Stimulated activated CD4-positive, alpha-beta T cell treated with anti-CD3 and anti-CD28 coated beads, Interleukin-4, amount 100 ng/mL, for 24 hours (primary cell): Measurements from ENCODE around the gene KRT23.
"Not testable (repeated sequence)": the region's sequence is repeated elsewhere in the genome, so short reads cannot be mapped to it uniquely, and the experiment has no call there.

Experiments used
- DNase-seq: peaks from one replicate; pipeline ENCODE4 v3.0.0-alpha.2; 2020

Gene KRT23

DNA sequence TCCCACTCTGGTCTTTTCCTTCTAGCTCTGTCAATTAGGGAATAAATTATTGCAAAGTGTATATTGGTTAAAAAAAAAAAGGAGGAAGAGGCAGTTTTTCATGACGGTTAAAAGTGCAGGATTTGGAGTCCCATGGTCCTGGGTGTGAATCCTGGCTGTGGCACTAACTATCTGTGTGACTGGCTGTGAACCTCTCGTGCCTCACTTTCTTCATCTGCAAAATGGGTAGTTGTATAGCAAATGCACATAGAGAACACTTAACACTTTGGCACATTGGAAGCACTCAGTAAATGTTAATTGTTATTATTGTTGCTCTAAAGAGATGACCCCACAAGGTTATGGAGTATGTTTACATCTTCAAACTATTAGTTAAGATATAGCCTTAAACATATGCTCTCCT lies 10.5 kb upstream of the KRT23 start:
- no peak for DNase-seq

DNA sequence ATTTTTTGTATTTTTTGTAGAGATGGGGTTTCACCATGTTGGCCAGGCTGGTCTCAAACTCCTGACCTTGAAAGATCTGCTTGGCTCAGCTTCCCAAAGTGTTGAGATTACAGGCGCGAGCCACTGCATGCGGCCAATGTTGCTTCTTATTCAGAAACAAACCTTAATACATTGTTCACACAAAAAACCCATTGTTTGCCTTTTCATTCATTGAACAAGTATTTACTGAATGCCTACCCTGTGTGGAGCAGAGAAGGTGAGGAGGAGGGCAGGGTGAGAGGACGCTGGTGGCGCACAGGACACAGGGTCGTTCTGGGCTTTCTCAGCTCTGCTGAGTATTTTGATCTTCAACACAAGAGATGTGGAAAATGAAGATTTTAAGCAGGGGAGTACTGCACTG lies 8.0 kb upstream of the KRT23 start:
- DNase-seq = no peak

DNA sequence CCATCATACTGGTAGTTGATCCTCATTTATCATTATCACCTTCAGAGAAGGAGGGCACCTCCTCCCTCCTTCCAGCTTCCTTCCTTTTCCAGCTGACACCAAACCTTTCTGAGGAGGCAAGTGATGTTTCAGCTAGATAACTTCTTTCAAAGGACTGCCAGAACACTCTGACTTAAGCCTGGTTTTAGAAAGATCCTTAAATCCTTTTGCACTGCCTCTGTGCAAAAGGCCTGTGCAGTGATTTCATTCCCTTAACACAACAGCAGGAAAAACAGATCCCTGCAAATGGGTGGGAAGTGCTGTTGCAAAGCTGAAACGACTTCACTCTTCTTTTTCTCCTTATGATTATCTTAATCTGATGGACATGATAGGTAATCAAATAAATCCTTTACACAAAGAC lies 7.1 kb upstream of the KRT23 start:
- DNase-seq = no peak

DNA sequence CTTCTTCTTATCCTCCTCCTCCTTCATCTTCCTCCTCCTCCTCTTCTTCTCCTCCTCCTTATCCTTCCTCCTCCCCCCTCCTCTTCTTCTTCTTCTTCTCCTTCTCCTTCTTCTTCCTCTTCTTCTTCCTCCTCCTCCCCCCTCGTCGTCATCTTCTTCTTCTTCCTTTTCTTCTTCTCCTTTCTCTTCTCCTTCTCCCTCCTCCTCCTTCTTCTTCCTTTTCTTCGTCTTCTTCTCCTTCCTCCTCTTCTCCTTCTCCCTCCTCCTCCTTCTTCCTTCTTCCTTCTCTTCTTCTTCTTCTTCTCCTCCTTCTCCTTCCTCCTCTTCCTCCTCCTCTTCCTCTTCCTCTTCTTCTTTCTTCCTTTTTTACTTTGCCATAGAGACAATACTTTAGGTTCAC lies 5.1 kb upstream of the KRT23 start:
- DNase-seq = no peak

DNA sequence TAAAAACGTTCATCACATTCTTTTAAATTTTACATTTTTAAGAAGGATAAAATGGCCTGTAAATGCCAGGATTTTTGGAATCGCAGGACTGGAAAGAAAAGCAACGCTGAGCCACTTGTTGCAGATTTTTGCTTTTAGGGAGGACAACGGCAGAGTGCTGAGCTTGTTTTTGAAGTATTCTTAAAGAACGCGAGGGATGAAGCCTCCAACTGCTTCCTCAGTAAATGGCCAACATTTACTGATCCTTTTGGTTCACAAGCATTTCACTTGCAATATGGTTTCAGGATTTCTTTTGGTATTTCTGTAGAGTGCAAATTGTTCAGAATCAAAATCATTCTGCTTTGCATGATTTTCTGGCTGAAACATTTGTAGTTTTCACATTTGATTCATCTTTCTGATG lies 2.8 kb upstream of the KRT23 start:
- no peak for DNase-seq

DNA sequence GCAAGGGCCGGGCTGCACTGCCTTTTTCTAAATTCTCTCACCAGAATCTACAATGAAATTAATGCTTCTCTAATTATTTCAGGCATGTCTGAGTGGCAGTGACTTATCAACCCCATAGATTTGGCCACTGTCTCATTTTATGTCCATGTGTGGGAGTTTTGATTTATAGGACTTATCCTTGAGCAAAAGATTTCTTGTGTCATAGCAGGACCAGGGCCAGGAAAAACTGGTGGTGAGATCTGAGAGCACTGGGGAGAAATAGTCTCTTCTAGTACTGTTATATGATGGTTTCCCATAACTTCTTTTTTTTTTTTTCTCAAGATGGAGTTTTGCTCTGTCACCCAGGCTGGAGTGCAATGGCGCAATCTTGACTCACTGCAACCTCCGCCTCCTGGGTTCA lies 1.5 kb upstream of the KRT23 start:
- DNase-seq = no peak

DNA sequence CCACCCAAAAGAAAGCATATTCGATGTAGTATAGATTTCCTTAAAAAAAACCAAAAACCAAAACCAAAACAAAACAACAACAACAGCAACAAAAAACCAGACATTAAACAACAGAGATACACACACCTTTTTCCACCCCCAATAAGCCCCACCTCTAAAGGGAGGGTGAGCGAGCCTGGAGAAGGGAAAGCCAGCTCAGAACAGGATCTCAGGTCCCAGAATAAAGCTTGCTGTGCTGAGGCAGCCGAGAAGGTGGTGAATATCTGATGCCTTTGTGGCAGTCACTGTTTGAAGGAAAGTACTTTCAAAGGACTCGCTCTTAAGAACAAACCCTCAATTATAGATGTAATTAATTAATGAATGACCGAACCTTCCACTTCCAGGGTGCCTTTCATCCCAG lies 470 bp downstream of the KRT23 start:
- DNase-seq = no peak

DNA sequence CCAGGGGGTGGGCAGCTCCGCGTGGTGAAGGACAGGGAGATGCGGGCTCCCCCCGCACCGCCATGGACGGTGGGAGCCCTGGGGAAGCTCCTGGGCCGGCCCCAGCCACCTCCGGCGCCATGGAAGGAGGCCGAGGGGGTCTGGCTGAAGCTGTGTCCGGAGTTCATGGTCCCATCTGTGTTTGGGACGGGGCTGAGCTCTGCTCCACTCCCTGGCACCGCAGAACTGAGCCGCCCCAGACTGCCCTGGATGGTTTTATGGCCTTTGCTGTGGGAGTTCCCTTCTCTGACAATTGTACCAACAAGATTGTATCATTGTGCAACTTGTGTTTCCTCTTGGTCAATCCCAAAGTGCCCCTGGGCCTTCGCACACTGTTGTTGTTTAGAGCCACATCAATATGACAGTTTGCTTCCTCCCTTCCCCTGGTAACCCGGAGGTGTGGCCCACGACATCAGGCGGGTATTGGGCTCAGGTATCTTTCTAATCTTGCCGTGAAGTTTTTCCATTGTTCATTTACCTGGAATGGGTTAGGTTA lies 942 bp downstream of the KRT23 start:
- no peak for DNase-seq

DNA sequence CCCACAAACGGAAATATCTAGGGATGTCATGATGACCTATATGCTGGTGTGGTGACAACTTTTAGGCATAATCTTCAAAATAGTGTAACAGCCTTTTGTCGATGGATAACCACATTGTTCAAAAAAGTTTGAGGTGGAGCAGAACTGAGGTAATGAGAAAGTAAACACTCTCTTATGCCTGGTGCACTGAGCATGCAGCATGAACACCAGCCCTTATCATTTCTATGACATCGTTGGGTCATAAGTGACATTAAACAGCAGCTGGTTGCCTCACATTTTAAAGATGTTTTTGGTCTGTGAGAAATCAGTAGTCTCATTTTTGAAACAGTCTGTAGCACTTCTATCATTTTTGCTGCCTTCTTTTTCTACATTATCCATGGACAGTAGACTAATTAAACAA lies 1.8 kb downstream of the KRT23 start:
- no peak for DNase-seq

DNA sequence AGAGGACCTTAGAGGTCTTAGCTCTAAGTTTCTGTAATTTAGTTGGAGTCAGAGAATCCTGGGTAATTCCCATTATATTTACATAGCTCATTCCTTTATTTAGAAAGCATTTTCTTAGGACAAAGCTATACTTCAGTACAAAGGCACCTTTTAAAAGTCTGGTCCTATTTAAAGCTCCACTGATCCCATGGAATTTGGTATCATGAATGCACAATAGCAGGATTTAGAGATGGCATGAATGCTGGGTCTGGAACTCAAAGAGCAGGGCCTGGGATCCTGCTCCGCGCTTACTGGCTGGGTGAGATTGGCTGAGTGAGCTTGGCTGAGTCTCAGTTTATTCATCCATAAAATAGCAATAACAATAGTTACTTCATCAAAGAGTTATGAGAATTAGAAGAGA lies 4.8 kb downstream of the KRT23 start:
- no peak for DNase-seq

DNA sequence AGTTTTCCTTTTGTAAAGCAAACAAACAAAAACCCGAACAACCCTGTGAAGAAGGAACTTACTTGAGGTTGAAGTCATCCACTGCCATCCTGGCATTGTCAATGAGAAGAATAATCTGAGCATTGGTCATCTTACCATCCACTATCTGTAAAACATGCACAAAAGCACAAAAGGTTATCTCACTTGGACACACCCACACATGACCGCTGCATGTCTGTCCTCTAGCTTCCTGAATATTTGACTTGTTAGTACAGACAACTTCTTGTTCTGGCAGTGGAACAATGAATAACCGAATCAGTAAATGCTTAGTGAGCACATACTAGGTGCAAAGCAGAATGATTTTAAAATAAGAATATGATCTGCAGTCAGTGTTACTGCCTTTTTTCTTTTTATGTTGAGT lies 6.1 kb downstream of the KRT23 start:
- no peak for DNase-seq

DNA sequence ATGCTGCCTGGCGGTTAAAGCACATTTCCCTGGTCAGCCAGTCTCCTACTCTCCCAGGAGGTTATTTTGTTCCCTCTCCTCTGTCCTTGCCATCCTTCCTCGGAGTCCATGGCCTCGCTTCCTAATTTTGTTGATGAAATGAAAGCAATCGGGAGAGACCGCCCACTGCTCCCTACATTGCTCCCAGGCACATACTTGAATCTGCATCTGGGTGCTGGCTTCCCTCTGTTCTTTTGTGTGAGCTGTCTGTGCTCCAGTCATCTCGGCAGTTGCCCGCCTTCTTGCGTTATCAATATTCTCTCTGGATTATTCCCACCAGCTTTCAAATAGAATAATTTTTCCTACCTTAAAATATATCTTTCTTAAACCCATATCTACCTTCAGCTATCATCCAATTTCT lies 11.1 kb downstream of the KRT23 start:
- DNase-seq = no peak

DNA sequence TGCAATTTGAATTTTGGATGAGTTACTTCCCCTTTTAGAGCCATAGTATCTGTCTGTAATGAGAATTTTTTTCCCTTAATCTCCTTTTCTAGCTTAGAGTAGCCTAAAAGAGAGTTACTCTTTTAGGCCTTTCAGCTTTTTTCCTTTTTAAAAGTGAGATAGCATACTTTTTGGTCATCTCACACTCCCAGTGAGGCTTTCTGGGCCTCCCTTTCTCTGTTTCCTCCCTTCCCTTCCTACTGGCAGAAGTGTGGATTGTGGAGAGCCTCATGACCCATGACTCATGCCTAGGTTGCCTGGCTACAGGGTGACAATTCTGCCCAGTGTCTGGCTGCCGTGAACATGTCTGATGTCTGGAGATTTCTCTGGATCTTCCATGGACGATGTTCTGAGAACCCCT lies 15.2 kb downstream of the KRT23 start:
- DNase-seq = no peak

DNA sequence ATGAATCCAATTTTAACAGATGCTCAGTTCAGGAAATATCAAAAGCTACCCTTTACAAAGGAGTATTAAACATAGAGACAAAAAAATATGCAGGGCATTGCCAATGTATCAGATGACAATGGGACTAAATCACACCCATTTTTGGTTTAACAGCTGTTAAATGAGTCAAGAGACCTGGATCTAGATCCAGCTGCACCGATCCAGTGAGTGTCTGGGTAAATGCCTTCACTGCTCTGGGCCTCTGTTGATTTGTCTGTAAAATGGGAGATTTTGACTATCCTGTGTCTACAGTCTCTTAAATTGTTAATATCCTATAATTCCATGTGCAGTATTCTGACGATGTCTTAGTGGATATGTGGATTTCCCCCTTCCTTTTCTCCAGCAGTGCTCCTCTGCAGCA lies 16.4 kb downstream of the KRT23 start:
- DNase-seq = no peak

DNA sequence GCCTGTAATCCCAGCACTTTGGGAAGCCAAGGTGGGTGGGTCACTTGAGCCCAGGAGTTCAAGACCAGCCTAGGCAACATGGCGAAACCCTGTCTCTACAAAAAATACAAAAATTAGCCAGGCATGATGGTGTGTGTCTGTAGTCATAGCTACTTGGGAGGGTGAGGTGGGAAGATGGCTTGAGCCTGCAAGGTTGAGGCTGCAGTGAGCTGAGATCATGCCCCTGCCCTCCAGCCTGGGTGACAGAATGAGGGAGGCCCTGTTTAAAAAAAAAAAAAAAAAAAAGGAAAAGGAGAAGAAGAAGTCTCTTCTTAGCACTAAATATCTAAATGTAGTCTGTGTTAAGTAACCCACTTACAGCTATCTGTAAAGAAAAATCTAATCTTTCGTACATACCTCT lies 20.3 kb downstream of the KRT23 start:
- not testable (repeated sequence) for DNase-seq

DNA sequence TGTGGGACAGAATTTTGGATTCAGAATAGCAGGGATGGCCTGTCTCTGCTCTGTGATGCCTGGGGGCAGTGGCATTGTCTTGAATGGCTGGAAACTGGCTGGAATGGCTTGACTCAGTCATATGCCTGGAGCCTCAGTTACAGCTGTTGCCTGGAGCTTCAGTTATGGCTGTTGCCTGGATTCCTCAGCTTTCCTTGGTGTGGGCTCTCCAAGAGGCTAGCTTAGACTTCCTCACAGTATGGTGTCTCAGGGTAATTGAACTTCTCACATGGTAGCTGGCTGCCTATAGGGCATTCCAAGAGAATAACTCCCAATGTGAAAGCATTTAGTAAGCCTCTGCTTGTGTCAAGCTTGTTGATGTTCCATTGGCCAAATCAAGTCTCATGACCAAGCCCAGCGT lies 21.1 kb downstream of the KRT23 start:
- no peak for DNase-seq

DNA sequence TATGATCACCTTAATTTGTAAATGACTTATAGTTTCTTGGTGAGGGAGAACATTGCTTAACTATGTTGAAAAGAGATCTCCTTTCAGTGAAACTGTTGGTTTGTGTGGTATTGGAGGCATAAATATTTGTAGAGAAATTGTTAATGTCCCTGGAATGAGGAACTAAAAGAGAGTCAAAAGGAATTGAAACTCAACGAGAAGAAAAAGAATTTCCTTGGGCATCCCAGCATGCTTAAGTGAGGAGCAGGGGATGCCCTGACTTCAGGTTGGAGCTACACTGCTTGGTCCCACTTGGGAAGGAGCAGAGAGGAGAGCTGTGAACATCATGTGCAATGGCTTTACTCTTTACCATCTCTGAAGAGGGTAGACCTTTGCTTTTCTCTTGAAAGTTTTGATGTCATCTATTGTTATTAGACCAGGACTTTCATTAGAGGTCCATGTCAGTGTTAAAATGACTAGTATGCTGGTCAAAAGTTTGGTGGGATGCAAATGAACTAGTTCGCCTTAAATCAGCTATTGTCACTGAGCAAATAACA lies 21.7 kb downstream of the KRT23 start:
- DNase-seq = no peak

DNA sequence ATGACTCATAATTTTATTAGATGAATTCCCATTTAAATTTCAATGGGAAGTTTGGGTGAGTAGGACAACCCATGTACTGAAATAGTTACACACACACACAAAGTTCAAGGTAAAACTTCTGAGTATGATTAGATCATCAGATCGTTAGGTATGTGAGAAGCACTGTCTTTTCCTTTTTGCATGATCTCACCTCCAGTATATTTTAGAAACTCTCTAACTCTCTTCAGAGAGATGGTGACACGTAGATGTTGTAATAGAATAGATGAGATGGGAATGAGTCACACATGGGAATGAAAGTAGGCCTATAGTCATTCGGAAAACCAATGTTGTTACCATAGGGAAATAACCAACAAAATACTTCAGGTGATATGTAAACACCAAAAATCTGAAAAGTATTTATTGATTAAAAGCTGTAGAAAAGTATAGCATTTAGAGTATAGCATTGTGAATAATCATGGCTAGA lies 22.2 kb downstream of the KRT23 start:
- no peak for DNase-seq

DNA sequence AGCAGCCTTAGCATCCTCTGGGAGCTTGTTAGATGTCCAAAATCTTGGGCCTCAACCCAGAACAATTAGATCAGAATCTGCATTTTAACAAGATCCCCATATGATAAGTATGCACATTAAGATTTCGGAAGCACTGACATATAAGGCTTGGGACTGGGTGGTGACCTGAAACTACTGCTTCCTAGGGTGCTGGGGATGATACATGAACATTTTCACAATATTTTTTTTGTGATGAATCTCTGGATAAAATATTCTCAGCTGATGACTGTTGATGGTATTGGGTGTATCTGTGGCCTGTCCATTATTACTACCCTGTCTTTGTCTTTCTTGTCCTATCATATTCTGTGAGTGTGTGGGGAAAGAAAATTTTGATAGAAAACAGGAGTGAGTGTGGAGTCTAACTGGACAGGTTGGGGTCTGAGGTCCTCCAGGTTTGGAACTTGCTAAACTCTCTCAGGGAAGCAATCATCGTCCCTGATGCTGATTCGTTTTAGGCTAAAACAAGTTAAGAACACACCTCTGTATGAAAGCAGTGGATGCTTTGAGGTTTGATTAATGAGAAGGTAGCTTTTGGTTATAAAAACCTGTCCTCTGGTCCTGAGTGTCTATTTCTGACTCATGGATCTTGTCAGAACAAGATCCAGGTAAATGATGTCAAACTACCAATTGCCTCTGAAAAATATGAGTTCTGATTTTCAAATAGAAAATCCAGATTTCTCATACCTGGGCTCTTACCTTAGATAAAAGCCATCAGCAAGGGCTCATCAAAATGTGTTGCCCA lies 23.2 kb downstream of the KRT23 start:
- no peak for DNase-seq

DNA sequence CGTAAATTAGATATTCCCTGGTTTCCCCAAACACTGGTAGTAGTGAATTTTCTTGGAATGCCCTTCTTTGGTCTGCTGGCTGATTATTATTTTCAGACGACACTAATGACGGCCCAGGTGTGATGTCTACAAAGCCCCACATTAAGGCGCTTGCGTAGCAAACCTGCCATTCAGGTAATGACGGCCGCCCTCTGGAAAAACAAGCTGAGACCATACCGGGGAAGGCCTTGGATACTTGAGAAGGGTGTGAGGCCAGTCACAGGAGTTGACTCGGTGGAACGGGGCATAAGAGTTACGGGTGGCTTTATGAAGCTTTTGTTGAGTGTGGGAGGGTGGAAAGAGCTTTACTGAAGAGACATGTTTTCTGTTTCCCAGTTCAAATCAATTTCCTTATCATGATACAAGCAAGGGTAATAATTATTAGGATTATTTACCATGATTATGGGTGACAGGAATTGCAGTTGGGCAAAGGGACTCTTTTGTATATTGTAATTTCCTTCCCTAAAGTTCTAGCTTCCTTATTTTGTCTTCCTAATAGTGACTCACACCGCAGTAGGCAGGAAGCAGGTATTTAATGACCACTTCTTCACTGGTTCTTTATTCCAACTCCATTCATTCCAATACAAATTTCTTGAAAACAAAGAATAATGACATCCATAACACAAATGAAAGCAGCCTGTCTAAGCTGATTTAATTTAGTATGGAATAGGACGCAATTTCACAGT lies 24.8 kb downstream of the KRT23 start:
- no peak for DNase-seq

DNA sequence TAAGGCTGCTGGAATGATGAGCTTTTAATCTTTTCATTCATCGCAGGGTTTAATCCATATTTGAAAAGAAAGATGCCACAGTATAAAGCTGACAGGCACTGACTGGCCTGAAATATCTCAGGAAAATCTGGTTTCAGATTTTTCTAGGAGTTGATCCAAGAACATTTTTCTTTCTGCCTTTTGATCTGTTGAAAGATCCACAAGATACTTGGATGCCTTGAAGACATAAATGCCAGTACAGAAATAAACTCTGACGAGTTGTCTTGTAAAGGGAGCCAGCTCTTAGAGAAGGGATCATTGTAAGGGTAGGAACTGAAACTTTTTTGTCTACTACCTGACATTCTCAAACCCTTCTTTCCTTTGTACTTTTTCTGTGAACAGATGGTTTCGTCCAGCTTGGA lies 27.0 kb downstream of the KRT23 start:
- DNase-seq = no peak

DNA sequence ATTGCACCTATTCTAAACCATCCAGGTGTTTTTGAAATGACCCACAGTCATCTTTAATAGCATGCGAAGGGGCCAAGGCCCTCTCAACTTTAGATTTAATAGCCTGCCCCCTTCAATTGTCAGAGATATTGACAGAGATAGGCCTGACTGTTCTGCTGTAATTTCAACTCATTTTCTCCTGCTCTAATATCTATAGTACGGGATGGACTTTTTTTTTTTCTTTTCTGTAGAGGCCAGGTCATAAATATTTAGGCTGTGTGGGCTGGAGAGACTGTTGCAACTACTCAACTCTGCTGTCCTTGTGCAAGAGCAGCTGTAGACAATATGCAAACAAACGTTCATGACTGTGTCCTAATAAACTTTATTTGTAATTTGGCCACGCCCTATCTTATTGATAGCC lies 27.7 kb downstream of the KRT23 start:
- DNase-seq = no peak

DNA sequence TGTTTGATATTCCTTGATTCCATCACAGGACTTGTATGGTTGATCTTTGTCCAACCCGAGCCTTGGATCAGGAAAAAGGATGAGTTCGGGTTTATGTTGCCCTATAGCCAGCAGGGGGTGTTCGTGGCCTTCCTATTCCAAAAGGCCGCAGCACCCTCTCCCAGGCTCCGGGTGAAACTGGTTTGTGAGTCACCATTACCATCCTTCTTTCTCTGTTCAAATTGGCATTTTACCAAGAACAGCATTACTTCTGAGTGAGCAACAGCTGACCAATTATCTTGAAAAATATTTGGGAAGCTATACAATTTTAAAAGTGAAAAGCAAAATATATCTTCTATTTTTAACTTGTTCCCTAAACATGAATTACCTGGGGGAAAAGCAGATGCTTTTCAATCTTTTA lies 28.1 kb downstream of the KRT23 start:
- peak; percentile 72 for DNase-seq

DNA sequence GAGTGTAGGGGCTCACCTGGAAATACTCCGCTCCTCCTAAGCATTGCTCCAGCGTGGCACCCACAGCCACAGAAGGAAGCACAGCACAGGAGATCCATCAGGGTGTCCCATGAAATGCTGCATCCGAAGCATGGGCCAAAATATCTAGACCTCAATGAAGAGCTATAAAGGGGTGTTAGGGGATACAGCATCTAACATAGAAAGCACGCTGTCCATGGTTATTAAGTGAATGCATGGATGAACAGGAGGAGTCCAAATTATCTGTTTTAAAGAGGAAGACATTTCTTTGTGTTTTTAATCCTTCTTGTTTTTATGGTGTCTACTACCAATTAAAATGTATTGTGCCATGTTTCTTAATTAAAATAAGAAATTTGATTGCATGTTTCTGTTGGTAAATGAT lies 30.8 kb downstream of the KRT23 start:
- DNase-seq = no peak
